Measurements from ENCODE around the gene LILRB5. TPM values are rescaled to one million over a fixed set of nuclear protein-coding genes. Genes with fewer than 3 reads are reported as not detected.
"Not testable (repeated sequence)": the region's sequence is repeated elsewhere in the genome, so short reads cannot be mapped to it uniquely, and the experiment has no call there.

The LILRB5 gene
- total RNA-seq, 2 donors from 2014 or later = 3.1 to 6.6 TPM

GRCh38 chr19:54252243-54252642 lies 4.8 kb downstream of the LILRB5 start:
- H3K36me3 ChIP-seq (replicated peaks in 1 of 2; ENCODE audit: insufficient read depth in 1 of 2, low read depth in 2 of 2) = no peaks in the 10 kb centered on the region
- ATAC-seq (no peak), DNase-seq (no peak)
- no peaks in the 10 kb centered on the region for H3K4me1 ChIP-seq
- peaks cover 0 to 4% of the 10 kb centered on the region in 2 donors for H3K27me3 ChIP-seq
- no peak overlapping the region for H3K4me3 ChIP-seq
- 39 to 59% methylated on average over 8 of the region's 9 CpGs for WGBS, 2 donors
- H3K9me3 ChIP-seq = no peaks in the 10 kb centered on the region
- no peak overlapping the region for H3K27ac ChIP-seq
- no peak for TF ChIP-seq POLR2A (IDR thresholded peaks at IDR 0.05)
- TF ChIP-seq CTCF (IDR thresholded peaks at IDR 0.05) = no peak
- intact Hi-C loops (cut with DNase I) = no loop called here

GRCh38 chr19:54248016-54248601 lies 9.0 kb downstream of the LILRB5 start:
- DNase-seq (peak in 1 of 4 donors; percentile 64), ATAC-seq (no peak)
- WGBS, 2 donors = 40 to 67% methylated on average over 8 of the region's 8 CpGs
- H3K4me1 ChIP-seq = no peaks in the 10 kb centered on the region
- no peak for TF ChIP-seq POLR2A (IDR thresholded peaks at IDR 0.05)
- no peak for TF ChIP-seq CTCF (IDR thresholded peaks at IDR 0.05)
- H3K9me3 ChIP-seq = no peaks in the 10 kb centered on the region
- H3K4me3 ChIP-seq = no peak overlapping the region
- no peak overlapping the region for H3K27ac ChIP-seq
- H3K36me3 ChIP-seq (replicated peaks in 1 of 2; ENCODE audit: insufficient read depth in 1 of 2, low read depth in 2 of 2) = no peaks in the 10 kb centered on the region
- H3K27me3 ChIP-seq = peaks cover 0 to 8% of the 10 kb centered on the region in 2 donors
- intact Hi-C loops (cut with DNase I) = no loop called here

- Histone ChIP-seq H3K27ac (peak overlapping the region in 1 of 4 donors; percentile 35), H3K9me3 (no peaks in the 10 kb centered on the region), H3K4me1 (no peaks in the 10 kb centered on the region), H3K4me3 (no peak overlapping the region), H3K36me3 (replicated peaks in 1 of 2; ENCODE audit: insufficient read depth in 1 of 2, low read depth in 2 of 2) (no peaks in the 10 kb centered on the region), H3K27me3 (peaks cover 0 to 8% of the 10 kb centered on the region in 2 donors)
- no peak for ATAC-seq
- TF ChIP-seq POLR2A (IDR thresholded peaks at IDR 0.05) (no peak), CTCF (IDR thresholded peaks at IDR 0.05) (no peak)
- intact Hi-C loops (cut with DNase I) = no loop called here
- DNase-seq = no peak
- WGBS, 2 donors = 73 to 74% methylated on average over 15 to 20 of the region's 20 CpGs
These were observed 9.8 kb downstream of the LILRB5 start for GRCh38 chr19:54247106-54247930.

- H3K27ac ChIP-seq = no peak overlapping the region
- TF ChIP-seq POLR2A (IDR thresholded peaks at IDR 0.05) = no peak
- TF ChIP-seq CTCF (IDR thresholded peaks at IDR 0.05) = no peak
- no peaks in the 10 kb centered on the region for H3K4me1 ChIP-seq
- no peaks in the 10 kb centered on the region for H3K9me3 ChIP-seq
- 61 to 65% methylated on average over 3 of the region's 3 CpGs for WGBS, 2 donors
- no peaks in the 10 kb centered on the region for H3K36me3 ChIP-seq (replicated peaks in 1 of 2; ENCODE audit: insufficient read depth in 1 of 2, low read depth in 2 of 2)
- DNase-seq = no peak
- peaks cover 0 to 8% of the 10 kb centered on the region in 2 donors for H3K27me3 ChIP-seq
- H3K4me3 ChIP-seq = no peak overlapping the region
- intact Hi-C loops (cut with DNase I) = no loop called here
- no peak for ATAC-seq
These were observed 11.1 kb downstream of the LILRB5 start for GRCh38 chr19:54245936-54246335.

- intact Hi-C loops (cut with DNase I); H3K27me3 ChIP-seq; H3K4me3 ChIP-seq; H3K27ac ChIP-seq; ATAC-seq; H3K9me3 ChIP-seq; DNase-seq; H3K4me1 ChIP-seq; H3K36me3 ChIP-seq (replicated peaks in 1 of 2; ENCODE audit: insufficient read depth in 1 of 2, low read depth in 2 of 2): not testable (repeated sequence)
- whole genome bisulfite sequencing, 2 donors = no CpG with 5 or more reads among the region's 8 CpGs
These were observed 13.3 kb downstream of the LILRB5 start for GRCh38 chr19:54243809-54244208.

GRCh38 chr19:54242646-54243045 lies 14.4 kb downstream of the LILRB5 start, which contains the start of gene LILRA6:
Gene LILRA6 (minus strand): TSS chr19:54242790.
- ATAC-seq; intact Hi-C loops (cut with DNase I); H3K36me3 ChIP-seq (replicated peaks in 1 of 2; ENCODE audit: insufficient read depth in 1 of 2, low read depth in 2 of 2); DNase-seq; H3K9me3 ChIP-seq; H3K4me3 ChIP-seq; H3K27me3 ChIP-seq; H3K27ac ChIP-seq; H3K4me1 ChIP-seq: not testable (repeated sequence)
- no CpG with 5 or more reads among the region's 6 CpGs for WGBS, 2 donors

GRCh38 chr19:54242234-54242633 lies 14.8 kb downstream of the LILRB5 start:
- ATAC-seq; intact Hi-C loops (cut with DNase I); H3K27ac ChIP-seq; H3K27me3 ChIP-seq; H3K4me3 ChIP-seq; DNase-seq; H3K36me3 ChIP-seq (replicated peaks in 1 of 2; ENCODE audit: insufficient read depth in 1 of 2, low read depth in 2 of 2); H3K4me1 ChIP-seq; H3K9me3 ChIP-seq: not testable (repeated sequence)
- 38% methylated on average over 2 of the region's 4 CpGs; no CpG with 5 or more reads in 1 of the 2 donors for WGBS, 2 donors

All from body of pancreas (tissue), 4 donors.